Smooth muscle cell of the pulmonary artery (primary cell): ENCODE measurements around the gene DGLUCY. TPM values are rescaled to one million over a fixed set of nuclear protein-coding genes. Genes with fewer than 3 reads are reported as not detected.

Experiments used
- total RNA-seq: library from RNA; depleted of rRNA; stranded (reverse); fragments of >200 nt; gene quantifications from 2 replicates; pipeline ENCODE4 v1.2.3, GENCODE V29; 2014

DGLUCY gene, protein sequence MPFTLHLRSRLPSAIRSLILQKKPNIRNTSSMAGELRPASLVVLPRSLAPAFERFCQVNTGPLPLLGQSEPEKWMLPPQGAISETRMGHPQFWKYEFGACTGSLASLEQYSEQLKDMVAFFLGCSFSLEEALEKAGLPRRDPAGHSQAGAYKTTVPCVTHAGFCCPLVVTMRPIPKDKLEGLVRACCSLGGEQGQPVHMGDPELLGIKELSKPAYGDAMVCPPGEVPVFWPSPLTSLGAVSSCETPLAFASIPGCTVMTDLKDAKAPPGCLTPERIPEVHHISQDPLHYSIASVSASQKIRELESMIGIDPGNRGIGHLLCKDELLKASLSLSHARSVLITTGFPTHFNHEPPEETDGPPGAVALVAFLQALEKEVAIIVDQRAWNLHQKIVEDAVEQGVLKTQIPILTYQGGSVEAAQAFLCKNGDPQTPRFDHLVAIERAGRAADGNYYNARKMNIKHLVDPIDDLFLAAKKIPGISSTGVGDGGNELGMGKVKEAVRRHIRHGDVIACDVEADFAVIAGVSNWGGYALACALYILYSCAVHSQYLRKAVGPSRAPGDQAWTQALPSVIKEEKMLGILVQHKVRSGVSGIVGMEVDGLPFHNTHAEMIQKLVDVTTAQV
- total RNA-seq = 44.7 and 46.1 TPM in 2 replicates

GRCh38 chr14:91113829-91114078 is at the start of gene DGLUCY:
Gene DGLUCY, plus strand, starts transcription at chr14:91114073. Its CDS starts 46,222 bp downstream, at chr14:91160295.

GRCh38 chr14:91244501-91244901 is 130.6 kb downstream of the DGLUCY start, which contains the start of gene GPR68:
Gene GPR68, minus strand, starts transcription at chr14:91244704. Its CDS starts 9,654 bp downstream, at chr14:91235050.

Other genes starting within 250 kb of the DGLUCY start
- gene RPS6KA5, start 53.4 kb upstream of the DGLUCY start, total RNA-seq = 1.4 and 1.6 TPM in 2 replicates
- gene GPR68, start 130.6 kb downstream of the DGLUCY start, total RNA-seq = 1.4 and 10.6 TPM in 2 replicates